SK-N-SH treated with all-trans-retinoic acid at 6 μM for 48 hours (cell line): Measurements from ENCODE around the gene FPR2.

Source experiments
- ARNTL ChIP-seq: fragments of 450-650 bp; formaldehyde crosslinking; IDR thresholded peaks from 2 replicates; pipeline ENCODE4 v1.5.0; 2020; ENCODE audit warnings: low read depth, mild to moderate bottlenecking, moderate library complexity, borderline replicate concordance
- OSR1 ChIP-seq: fragments of 250-450 bp; sonication (Bioruptor Pico); IDR thresholded peaks from 2 replicates; pipeline ENCODE4 v1.8.0; 2022; ENCODE audit warnings: moderate library complexity, mild to moderate bottlenecking, inconsistent platforms
- RARB ChIP-seq: fragments of 250-450 bp; sonication (Bioruptor Pico); IDR thresholded peaks from 2 replicates; pipeline ENCODE4 v1.8.0; 2021; ENCODE audit warnings: mild to moderate bottlenecking, moderate library complexity
- SNAI2 ChIP-seq: fragments of 250-450 bp; sonication (Bioruptor Pico); IDR thresholded peaks from 2 replicates; pipeline ENCODE4 v1.5.0; 2020; ENCODE audit warnings: mild to moderate bottlenecking, moderate library complexity
- TCF4 ChIP-seq: fragments of 250-450 bp; sonication (Bioruptor Pico); IDR thresholded peaks from 2 replicates; pipeline ENCODE4 v1.8.0; 2021; ENCODE audit warnings: mild to moderate bottlenecking, moderate library complexity, borderline replicate concordance
- ZC3H10 ChIP-seq: fragments of 250-450 bp; sonication (Bioruptor Pico); IDR thresholded peaks from 2 replicates; pipeline ENCODE4 v1.5.1; 2021; ENCODE audit warnings: mild to moderate bottlenecking, moderate library complexity
- ZFP3 ChIP-seq: fragments of 250-450 bp; sonication (Bioruptor Pico); IDR thresholded peaks from 2 replicates; pipeline ENCODE4 v1.5.0; 2020; ENCODE audit warnings: mild to moderate bottlenecking, moderate library complexity
- ZNF565 ChIP-seq: fragments of 450-650 bp; formaldehyde crosslinking; conservative IDR thresholded peaks from 2 replicates; pipeline ENCODE4 v1.5.0; 2020; ENCODE audit warnings: low read depth, mild to moderate bottlenecking, moderate library complexity
- ZNF8 ChIP-seq: fragments of 450-650 bp; formaldehyde crosslinking; IDR thresholded peaks from 2 replicates; pipeline ENCODE4 v1.5.0; 2020; ENCODE audit warnings: mild to moderate bottlenecking, moderate library complexity
- TF ChIP-seq, protein P1 (sequence below): fragments of 250-450 bp; sonication (Bioruptor Pico); IDR thresholded peaks from 2 replicates; pipeline ENCODE4 v1.8.0; 2020; ENCODE audit warnings: mild to moderate bottlenecking, moderate library complexity, borderline replicate concordance

DNA sequence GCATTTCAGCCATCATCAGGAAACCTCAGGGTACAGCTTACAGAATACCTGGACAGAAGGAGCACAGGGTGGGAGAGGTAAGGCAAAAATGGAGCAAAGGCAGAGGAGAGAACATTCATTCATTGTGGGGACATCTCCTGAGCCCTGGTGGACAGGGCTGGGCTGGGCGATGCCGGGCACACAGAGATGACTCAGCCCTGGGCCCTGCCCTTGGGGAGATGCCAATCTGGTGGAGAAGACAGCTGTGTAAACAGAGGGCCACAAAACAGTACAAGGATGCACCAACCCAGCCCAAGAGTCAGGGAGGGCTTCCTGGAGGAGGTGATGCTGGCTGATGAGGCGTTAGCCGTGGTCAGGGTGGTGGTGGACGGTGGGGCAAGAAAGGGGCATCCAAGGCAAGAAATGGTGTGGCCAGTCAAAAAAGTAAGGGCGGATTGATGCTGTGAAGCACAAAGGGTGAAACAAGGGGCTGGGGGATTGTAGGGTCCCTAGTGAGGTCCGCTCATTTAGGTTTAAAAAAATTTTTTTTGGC lies 33.6 kb upstream of the FPR2 start:
- TF ChIP-seq ZNF8 (CRISPR knock-in tag) (no peak), OSR1 (CRISPR knock-in tag) (no peak), ZNF565 (CRISPR knock-in tag) (no peak), ZFP3 (CRISPR knock-in tag) (no peak), SNAI2 (CRISPR knock-in tag) (no peak), RARB (no peak), ZC3H10 (CRISPR knock-in tag) (no peak), ARNTL (CRISPR knock-in tag) (no peak), TCF4 (CRISPR knock-in tag) (no peak)
- TF ChIP-seq, protein P1, sequence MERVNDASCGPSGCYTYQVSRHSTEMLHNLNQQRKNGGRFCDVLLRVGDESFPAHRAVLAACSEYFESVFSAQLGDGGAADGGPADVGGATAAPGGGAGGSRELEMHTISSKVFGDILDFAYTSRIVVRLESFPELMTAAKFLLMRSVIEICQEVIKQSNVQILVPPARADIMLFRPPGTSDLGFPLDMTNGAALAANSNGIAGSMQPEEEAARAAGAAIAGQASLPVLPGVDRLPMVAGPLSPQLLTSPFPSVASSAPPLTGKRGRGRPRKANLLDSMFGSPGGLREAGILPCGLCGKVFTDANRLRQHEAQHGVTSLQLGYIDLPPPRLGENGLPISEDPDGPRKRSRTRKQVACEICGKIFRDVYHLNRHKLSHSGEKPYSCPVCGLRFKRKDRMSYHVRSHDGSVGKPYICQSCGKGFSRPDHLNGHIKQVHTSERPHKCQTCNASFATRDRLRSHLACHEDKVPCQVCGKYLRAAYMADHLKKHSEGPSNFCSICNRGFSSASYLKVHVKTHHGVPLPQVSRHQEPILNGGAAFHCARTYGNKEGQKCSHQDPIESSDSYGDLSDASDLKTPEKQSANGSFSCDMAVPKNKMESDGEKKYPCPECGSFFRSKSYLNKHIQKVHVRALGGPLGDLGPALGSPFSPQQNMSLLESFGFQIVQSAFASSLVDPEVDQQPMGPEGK (CRISPR knock-in tag), result no peak
